Measurements from ENCODE around the gene ARMC9. TPM values are rescaled to one million over a fixed set of nuclear protein-coding genes. Genes with fewer than 3 reads are reported as not detected.
A peak's percentile ranks its signal among the peaks of the same experiment; 100 is the strongest.

The ARMC9 gene
- total and polyA plus RNA-seq, 2 of the 13 experiments (the other 11 are each of a cell fraction or from before 2014, with no cell fraction given) = 9.1 to 12.8 TPM

DNA sequence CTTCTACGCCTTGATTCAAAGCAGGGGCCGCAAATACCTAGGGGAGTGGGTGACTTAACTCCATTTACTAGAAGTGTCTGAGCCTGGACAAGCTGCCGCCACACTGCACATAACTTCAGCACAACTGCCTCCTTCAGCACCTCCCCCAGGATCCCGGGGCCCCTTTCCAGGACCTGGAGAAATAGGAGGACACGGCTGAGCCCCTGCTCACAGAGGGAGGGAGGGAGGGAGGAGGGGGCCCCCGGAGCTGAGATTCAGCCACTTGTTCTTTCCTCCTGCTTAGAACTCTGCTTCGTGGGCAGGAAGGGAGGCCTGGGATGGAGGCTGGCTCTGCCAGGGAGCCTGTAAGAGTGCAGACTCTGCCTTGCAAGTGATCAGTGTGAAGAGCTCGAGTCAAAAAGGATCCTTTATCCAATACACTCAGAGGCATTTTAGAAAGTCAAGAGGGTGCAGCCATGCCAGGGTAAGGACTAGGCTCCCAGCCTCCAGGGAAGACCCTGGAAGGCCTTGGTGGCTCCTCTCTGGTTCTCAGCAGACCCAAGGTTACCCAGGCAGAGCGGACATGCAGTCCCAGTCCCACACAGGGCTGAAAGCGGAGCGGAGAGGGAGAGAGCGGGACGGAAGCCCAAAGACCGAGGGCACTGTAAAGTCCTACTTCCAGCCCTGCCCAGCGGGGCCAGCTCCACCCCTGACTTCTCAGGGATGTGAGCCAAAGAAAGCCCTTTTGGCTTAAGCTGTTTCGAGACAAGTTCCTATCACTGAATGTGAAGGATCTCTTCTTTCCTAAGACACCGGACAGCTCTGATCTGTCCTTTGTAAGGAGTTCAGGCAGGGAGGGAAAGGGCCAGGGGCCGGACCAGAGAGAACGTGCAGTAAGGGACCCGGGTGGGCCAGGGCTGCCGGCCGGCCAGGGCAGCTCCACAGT is 8.6 kb upstream of the ARMC9 start (continued):
- TF ChIP-seq, protein P1, sequence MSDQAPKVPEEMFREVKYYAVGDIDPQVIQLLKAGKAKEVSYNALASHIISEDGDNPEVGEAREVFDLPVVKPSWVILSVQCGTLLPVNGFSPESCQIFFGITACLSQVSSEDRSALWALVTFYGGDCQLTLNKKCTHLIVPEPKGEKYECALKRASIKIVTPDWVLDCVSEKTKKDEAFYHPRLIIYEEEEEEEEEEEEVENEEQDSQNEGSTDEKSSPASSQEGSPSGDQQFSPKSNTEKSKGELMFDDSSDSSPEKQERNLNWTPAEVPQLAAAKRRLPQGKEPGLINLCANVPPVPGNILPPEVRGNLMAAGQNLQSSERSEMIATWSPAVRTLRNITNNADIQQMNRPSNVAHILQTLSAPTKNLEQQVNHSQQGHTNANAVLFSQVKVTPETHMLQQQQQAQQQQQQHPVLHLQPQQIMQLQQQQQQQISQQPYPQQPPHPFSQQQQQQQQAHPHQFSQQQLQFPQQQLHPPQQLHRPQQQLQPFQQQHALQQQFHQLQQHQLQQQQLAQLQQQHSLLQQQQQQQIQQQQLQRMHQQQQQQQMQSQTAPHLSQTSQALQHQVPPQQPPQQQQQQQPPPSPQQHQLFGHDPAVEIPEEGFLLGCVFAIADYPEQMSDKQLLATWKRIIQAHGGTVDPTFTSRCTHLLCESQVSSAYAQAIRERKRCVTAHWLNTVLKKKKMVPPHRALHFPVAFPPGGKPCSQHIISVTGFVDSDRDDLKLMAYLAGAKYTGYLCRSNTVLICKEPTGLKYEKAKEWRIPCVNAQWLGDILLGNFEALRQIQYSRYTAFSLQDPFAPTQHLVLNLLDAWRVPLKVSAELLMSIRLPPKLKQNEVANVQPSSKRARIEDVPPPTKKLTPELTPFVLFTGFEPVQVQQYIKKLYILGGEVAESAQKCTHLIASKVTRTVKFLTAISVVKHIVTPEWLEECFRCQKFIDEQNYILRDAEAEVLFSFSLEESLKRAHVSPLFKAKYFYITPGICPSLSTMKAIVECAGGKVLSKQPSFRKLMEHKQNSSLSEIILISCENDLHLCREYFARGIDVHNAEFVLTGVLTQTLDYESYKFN (CRISPR knock-in tag; conservative IDR thresholded peaks at IDR 0.05) = no peak
- TF ChIP-seq MXD4 (CRISPR knock-in tag; IDR thresholded peaks at IDR 0.05) = no peak
- TF ChIP-seq, protein P2, sequence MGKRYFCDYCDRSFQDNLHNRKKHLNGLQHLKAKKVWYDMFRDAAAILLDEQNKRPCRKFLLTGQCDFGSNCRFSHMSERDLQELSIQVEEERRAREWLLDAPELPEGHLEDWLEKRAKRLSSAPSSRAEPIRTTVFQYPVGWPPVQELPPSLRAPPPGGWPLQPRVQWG (CRISPR knock-in tag; IDR thresholded peaks at IDR 0.05; ENCODE audit: borderline replicate concordance, low read depth) = no peak
- peak; percentile 30; the same call in 1 of the 2 replicates for TF ChIP-seq ZNF44 (CRISPR knock-in tag; IDR thresholded peaks at IDR 0.05)
- TF ChIP-seq ZMYM2 (CRISPR knock-in tag; IDR thresholded peaks at IDR 0.05) = no peak
- no peak for TF ChIP-seq ZNF644 (CRISPR knock-in tag; IDR thresholded peaks at IDR 0.05; ENCODE audit: low read depth)
- 0 out of 2 replicates have a peak, but pooled peaks have one; percentile 12 for TF ChIP-seq ZNF160 (CRISPR knock-in tag; IDR thresholded peaks at IDR 0.05)
- TF ChIP-seq, protein P3, sequence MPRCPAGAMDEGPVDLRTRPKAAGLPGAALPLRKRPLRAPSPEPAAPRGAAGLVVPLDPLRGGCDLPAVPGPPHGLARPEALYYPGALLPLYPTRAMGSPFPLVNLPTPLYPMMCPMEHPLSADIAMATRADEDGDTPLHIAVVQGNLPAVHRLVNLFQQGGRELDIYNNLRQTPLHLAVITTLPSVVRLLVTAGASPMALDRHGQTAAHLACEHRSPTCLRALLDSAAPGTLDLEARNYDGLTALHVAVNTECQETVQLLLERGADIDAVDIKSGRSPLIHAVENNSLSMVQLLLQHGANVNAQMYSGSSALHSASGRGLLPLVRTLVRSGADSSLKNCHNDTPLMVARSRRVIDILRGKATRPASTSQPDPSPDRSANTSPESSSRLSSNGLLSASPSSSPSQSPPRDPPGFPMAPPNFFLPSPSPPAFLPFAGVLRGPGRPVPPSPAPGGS (CRISPR knock-in tag; IDR thresholded peaks at IDR 0.05) = 0 out of 2 replicates have a peak, but pooled peaks have one; percentile 53
- no peak for TF ChIP-seq ZNF674 (CRISPR knock-in tag; IDR thresholded peaks at IDR 0.05; ENCODE audit: low read depth)
- TF ChIP-seq ZNF777 (CRISPR knock-in tag; IDR thresholded peaks at IDR 0.05) = 0 out of 2 replicates have a peak, but pooled peaks have one; percentile 3
- no peak for TF ChIP-seq ETV6 (CRISPR knock-in tag; conservative IDR thresholded peaks at IDR 0.05)
- 0 out of 2 replicates have a peak, but pooled peaks have one; percentile 36 for TF ChIP-seq SMAD9 (CRISPR knock-in tag; IDR thresholded peaks at IDR 0.05)
- peak; percentile 43 for TF ChIP-seq XRCC5 (optimal IDR thresholded peaks at IDR 0.05; ENCODE audit: low read length)
- TF ChIP-seq ZNF496 (CRISPR knock-in tag; IDR thresholded peaks at IDR 0.05; ENCODE audit: insufficient replicate concordance) = no peak
- TF ChIP-seq BRCA1 (CRISPR knock-in tag; IDR thresholded peaks at IDR 0.05) = no peak
- TF ChIP-seq ZBTB20 (CRISPR knock-in tag; IDR thresholded peaks at IDR 0.05; ENCODE audit: borderline replicate concordance, low read depth) = 0 out of 2 replicates have a peak, but pooled peaks have one; percentile 53
- TF ChIP-seq, protein P4, sequence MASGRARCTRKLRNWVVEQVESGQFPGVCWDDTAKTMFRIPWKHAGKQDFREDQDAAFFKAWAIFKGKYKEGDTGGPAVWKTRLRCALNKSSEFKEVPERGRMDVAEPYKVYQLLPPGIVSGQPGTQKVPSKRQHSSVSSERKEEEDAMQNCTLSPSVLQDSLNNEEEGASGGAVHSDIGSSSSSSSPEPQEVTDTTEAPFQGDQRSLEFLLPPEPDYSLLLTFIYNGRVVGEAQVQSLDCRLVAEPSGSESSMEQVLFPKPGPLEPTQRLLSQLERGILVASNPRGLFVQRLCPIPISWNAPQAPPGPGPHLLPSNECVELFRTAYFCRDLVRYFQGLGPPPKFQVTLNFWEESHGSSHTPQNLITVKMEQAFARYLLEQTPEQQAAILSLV (CRISPR knock-in tag; IDR thresholded peaks at IDR 0.05; ENCODE audit: borderline replicate concordance) = 0 out of 2 replicates have a peak, but pooled peaks have one; percentile 58
- TF ChIP-seq, protein P5, sequence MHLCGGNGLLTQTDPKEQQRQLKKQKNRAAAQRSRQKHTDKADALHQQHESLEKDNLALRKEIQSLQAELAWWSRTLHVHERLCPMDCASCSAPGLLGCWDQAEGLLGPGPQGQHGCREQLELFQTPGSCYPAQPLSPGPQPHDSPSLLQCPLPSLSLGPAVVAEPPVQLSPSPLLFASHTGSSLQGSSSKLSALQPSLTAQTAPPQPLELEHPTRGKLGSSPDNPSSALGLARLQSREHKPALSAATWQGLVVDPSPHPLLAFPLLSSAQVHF (CRISPR knock-in tag; IDR thresholded peaks at IDR 0.05) = no peak
- peak; percentile 19; the same call in 1 of the 2 replicates for TF ChIP-seq ZNF121 (CRISPR knock-in tag; IDR thresholded peaks at IDR 0.05)
- peak; percentile 10; the same call in 1 of the 2 replicates for TF ChIP-seq PITX1 (CRISPR knock-in tag; IDR thresholded peaks at IDR 0.05)

Data from HepG2 (cell line).